Stimulated activated CD4-positive, alpha-beta T cell treated with anti-CD3 and anti-CD28 coated beads, Interleukin-15, amount 100 ng/mL, for 1 hour (primary cell): ENCODE measurements around the gene APOA1.
"Not testable (repeated sequence)": the region's sequence is repeated elsewhere in the genome, so short reads cannot be mapped to it uniquely, and the experiment has no call there.

ENCODE experiments used
- DNase-seq, 2 donors: peaks; one replicate each; pipeline ENCODE4 v3.0.0-alpha.2; 2020; ENCODE audit warnings: low read depth in 1 of 2, low spot score in 1 of 2

The APOA1 gene

DNA sequence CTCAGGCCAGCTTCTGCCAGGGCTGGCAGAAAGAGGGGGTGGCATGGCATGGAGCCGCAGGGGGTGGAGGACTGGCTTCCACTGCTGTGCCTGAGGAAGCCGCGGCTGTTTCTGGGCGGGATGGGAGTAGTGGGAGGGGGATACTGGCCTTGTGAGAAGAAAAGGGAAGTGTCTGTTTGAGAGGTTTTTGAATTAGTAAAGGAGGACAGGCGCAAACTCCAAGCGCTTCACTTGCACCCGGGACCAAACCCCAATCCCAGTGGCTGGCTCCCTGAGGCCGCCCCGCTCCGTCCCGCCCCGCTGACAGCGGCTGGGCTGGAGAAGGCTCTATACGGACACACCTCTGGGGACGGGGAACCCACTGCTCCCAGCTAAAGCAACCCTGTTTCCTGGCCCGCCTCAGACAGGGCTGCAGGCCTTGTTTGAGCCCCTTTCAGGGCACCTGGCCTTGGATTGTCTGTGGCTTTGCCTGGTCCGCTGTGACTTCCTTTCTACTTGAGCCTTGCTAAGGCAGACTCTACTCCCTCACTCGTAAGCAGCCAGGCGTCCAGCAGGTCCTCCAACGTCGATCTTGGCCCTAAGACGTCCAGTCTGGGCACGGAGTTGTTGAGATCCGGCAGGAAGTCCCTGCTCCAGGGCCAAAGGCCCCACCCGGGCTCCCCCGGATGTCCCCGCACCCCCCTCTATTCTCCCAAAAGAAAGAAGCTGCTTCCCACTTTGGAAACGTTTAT lies 2.2 kb downstream of the APOA1 start:
- no peak for DNase-seq

DNA sequence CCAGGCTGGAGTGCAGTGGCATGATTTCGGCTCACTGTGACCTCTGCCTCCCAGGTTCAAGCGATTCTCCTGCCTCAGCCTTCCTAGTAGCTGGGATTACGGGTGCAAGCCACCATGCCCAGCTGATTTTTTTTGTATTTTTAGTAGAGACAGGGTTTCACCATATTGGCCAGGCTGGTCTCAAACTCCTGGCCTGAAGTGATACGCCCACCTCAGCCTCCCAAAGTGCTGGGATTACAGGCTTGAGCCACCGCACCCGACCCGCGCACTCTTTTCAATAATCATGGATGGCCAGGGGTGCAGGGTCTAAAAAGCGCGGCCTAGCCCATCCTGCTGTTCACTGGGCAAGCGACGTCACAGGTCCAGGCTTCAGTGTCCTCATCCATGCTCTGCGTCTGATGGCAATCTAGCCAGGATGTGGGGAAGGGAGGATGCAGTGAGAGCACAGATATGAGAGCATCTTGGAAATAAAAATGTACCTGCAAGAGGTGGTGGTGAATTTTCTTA lies 2.8 kb downstream of the APOA1 start:
- not testable (repeated sequence) for DNase-seq

DNA sequence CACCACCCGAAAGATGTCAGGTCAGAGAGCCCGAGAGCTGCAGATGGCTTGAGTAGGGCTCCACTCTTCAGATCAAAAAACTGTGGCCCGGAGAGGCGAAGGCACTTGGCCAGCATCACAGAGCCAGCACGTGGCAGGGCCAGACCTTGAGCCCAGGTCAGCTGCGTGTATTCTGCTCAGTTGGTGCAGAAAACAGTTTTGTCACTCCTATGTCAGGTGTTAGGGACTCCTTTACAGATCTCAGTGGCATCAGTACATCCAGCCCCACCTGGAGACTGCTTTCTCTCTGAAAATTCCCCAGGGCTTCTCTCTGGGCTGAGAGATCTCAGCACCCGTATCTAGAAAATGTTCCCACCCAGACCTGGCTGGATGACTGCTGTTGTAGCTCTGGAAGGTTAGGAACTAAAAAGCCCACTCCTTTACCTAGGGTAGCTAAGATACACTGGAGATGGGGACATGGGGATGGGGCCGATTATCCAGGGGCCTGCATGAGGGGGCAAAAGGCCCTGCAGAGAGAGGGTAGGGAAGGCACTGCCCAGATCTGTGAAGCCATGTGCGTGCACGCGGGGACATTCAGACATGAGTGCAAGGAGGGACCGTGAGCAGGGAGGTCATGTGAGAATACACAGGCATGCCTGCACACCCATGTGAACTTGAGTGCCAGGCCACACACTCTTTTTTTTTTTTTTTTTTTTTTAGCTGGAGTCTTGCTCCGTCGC lies 3.4 kb downstream of the APOA1 start:
- DNase-seq = no peak

DNA sequence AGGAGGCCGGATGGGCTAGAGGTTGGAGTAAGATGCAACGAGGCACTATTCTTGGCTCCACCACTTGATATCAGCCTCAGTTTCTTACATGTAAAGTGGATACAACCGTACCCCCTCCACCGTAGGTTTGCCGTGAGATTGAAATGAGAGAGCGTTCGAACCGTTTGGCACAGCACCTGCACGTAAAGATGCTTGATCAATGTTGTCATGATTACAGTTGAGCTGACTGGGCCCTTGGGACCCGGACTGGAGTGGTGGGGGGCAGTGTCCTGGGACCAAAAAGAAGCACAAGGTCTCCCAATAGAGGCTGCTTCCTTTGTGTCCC lies 4.0 kb downstream of the APOA1 start:
- no peak for DNase-seq

DNA sequence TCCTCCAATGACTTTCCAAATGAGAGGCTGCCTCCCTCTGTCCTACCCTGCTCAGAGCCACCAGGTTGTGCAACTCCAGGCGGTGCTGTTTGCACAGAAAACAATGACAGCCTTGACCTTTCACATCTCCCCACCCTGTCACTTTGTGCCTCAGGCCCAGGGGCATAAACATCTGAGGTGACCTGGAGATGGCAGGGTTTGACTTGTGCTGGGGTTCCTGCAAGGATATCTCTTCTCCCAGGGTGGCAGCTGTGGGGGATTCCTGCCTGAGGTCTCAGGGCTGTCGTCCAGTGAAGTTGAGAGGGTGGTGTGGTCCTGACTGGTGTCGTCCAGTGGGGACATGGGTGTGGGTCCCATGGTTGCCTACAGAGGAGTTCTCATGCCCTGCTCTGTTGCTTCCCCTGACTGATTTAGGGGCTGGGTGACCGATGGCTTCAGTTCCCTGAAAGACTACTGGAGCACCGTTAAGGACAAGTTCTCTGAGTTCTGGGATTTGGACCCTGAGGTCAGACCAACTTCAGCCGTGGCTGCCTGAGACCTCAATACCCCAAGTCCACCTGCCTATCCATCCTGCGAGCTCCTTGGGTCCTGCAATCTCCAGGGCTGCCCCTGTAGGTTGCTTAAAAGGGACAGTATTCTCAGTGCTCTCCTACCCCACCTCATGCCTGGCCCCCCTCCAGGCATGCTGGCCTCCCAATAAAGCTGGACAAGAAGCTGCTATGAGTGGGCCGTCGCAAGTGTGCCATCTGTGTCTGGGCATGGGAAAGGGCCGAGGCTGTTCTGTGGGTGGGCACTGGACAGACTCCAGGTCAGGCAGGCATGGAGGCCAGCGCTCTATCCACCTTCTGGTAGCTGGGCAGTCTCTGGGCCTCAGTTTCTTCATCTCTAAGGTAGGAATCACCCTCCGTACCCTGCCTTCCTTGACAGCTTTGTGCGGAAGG lies 4.8 kb downstream of the APOA1 start:
- no peak for DNase-seq

DNA sequence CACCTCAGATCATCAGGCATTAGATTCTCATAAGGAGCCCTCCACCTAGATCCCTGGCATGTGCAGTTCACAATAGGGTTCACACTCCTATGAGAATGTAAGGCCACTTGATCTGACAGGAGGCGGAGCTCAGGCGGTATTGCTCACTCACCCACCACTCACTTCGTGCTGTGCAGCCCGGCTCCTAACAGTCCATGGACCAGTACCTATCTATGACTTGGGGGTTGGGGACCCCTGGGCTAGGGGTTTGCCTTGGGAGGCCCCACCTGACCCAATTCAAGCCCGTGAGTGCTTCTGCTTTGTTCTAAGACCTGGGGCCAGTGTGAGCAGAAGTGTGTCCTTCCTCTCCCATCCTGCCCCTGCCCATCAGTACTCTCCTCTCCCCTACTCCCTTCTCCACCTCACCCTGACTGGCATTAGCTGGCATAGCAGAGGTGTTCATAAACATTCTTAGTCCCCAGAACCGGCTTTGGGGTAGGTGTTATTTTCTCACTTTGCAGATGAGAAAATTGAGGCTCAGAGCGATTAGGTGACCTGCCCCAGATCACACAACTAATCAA lies 5.6 kb downstream of the APOA1 start:
- no peak for DNase-seq

DNA sequence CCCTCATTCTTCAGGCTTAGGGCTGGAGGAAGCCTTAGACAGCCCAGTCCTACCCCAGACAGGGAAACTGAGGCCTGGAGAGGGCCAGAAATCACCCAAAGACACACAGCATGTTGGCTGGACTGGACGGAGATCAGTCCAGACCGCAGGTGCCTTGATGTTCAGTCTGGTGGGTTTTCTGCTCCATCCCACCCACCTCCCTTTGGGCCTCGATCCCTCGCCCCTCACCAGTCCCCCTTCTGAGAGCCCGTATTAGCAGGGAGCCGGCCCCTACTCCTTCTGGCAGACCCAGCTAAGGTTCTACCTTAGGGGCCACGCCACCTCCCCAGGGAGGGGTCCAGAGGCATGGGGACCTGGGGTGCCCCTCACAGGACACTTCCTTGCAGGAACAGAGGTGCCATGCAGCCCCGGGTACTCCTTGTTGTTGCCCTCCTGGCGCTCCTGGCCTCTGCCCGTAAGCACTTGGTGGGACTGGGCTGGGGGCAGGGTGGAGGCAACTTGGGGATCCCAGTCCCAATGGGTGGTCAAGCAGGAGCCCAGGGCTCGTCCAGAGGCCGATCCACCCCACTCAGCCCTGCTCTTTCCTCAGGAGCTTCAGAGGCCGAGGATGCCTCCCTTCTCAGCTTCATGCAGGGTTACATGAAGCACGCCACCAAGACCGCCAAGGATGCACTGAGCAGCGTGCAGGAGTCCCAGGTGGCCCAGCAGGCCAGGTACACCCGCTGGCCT lies 7.1 kb downstream of the APOA1 start:
- no peak for DNase-seq

DNA sequence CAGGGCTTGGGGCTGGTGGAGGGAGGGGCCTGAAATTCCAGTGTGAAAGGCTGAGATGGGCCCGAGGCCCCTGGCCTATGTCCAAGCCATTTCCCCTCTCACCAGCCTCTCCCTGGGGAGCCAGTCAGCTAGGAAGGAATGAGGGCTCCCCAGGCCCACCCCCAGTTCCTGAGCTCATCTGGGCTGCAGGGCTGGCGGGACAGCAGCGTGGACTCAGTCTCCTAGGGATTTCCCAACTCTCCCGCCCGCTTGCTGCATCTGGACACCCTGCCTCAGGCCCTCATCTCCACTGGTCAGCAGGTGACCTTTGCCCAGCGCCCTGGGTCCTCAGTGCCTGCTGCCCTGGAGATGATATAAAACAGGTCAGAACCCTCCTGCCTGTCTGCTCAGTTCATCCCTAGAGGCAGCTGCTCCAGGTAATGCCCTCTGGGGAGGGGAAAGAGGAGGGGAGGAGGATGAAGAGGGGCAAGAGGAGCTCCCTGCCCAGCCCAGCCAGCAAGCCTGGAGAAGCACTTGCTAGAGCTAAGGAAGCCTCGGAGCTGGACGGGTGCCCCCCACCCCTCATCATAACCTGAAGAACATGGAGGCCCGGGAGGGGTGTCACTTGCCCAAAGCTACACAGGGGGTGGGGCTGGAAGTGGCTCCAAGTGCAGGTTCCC lies 7.8 kb downstream of the APOA1 start, which contains the start of gene APOC3:
APOC3 (plus strand) TSS at position 383 of the 659 bp plus-strand sequence. CDS start 676 bp downstream, outside the sequence.
- DNase-seq = no peak

DNA sequence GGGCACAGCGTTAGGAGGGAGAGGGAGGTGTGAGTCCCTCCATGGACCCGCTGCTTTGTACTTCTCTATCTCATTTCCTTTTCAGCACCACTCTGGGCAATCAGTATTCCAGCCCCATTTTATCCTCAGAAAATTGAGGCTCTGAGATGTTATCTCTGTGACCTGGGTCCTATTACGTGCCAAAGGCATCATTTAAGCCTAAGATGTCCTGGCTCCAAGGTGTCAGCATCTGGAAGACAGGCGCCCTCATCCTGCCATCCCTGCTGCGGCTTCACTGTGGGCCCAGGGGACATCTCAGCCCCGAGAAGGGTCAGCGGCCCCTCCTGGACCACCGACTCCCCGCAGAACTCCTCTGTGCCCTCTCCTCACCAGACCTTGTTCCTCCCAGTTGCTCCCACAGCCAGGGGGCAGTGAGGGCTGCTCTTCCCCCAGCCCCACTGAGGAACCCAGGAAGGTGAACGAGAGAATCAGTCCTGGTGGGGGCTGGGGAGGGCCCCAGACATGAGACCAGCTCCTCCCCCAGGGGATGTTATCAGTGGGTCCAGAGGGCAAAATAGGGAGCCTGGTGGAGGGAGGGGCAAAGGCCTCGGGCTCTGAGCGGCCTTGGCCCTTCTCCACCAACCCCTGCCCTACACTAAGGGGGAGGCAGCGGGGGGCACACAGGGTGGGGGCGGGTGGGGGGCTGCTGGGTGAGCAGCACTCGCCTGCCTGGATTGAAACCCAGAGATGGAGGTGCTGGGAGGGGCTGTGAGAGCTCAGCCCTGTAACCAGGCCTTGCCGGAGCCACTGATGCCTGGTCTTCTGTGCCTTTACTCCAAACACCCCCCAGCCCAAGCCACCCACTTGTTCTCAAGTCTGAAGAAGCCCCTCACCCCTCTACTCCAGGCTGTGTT lies 8.5 kb downstream of the APOA1 start:
- no peak for DNase-seq

DNA sequence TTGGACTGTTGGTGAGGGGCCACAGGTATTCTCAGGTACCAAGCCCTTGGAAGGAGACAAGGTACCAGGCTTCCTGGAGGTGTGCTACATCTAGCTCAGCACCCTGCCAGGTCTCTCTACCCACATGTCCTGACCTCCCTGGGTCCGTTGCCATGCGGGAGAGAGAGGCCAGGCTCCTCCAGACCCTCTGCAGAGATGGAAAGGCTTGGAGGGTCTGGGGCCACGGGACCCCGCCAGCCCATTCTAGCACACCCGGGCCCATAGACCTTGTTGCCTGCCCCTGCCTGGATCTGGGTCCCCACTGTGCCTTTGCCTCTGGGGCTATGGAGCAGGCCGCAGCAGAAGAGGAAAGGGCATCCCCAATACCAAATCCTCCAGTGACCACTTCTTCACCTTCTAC lies 10.0 kb downstream of the APOA1 start:
- DNase-seq = no peak

DNA sequence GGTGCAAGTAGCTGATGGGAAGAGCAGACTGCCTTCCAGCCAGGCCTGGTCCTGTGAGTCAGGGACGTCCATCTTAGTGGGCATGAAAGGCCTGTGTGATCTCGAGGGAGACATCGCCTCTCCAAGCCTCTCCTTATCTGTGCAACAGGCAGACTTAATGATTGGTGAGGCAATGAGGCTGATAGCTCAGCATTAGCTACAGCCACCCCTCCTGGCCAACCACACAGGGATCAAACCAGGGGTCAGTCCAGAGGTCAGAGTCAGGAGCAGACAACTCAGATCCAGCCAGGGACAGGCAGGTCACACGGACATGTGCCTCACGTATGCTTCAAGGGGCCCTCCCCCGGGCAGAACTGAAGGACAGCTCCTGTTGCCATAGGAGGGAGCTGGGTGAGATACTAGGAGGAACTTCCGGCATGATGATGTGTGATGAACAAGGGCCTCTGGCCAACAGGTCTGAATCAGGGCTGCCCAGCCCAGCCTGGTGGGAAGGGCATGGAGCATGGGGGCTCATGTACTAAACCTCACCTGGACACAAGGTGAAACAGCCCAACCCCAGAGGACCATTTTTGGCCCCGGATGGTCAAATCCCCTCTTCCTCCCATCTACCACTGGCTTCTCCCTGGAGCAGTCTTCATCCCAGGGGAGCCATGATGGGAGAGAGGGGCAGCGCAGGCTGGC lies 10.5 kb downstream of the APOA1 start:
- no peak for DNase-seq

DNA sequence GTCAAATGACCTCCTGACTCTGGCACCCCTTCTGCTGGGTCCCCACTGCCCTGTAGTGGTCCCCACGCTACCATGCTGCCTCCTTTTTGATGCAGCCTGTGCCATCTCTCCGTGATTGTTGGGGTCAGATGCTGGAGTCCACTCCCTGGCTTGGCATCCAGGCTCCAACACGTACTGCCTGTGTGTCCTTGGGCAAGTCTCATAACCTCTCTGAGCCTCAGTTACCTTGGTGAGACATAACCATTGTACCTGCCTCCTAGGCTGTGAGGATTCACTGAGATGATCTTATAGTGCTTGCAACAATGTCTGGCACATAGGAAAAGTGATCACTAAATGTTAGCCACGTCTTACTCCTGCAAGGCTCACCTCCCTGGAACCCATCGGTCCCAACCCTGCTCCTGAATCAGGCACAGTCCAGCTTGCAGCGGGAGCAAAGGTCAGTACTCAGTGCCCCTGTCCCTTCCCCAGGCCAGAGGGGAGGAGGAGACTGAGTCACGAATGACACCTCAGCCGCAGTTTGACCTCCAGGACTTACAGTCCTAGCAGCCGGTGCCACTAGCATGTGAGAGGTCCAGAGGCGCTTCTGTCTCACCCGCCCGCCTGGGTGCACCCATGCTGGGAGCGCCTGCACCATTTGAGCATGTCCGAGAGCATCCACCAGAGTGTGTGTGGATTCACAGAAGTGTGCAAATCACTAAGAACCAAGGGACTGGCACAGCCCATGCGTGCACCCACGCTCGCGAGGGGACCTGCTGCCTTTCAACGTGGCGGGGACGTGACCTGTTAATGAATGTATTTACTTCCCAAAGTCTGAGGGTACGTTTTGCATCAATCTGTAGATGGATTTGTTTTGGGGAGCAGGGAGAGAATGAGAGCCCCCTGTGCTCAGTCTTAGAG lies 11.3 kb downstream of the APOA1 start:
- no peak for DNase-seq

DNA sequence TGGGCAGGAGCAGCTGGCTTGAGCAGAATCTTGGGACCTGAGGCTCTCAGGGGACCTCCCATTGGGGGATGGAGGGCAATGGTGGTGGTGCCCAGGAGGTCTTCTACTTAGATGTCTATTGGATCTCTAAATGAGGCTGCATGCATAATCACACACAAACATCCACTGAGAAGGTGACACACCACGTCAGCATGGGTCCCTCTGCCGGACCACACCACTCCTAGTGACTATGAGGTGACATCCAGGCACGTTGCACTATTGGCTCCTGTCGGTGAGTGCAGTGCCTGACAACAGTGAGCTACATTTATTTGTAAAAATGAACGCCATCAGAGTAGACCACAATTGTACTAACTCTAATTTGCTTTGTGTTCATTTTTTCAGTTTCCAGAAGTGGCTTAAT lies 12.0 kb downstream of the APOA1 start:
- DNase-seq = no peak

DNA sequence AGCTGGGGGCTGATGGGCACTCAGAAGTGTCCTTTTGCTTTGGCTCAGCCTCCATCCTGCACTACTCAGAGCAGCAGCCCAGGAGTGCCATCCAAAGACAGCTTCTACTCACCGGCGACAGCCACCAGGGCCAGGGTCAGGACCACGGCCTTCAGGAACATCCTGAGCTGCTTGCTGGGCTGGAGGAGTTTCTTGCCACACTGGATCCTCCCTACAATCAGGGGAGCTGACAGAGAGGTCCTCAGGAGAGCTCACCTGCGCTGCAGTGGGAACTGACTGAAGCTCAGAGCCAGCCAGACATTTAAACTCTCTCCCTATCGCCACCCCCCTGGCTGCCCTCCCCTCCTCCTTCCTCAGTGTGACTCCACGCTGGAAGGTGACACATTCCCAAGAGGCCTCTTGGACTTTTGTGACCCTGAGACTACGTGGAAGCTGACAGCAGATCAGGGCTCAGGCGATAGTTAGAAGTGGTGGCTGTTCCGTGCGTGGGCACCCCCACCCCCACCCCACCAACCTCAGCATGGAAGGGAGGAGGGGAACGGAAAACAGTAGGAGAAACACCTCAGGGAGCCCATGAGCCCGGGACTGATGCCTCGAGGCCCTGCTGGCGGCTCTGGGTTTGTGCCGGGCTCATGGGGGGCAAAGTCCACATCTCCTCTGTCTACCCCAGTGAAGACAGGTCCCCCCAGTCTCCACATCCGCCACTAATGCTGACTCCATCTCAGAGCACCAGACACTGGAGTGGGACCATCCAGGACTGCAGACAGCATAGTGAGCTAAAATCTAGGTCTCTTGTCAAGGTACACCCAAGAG lies 14.2 kb downstream of the APOA1 start, which contains the start of gene APOA4:
APOA4 (minus strand) TSS at position 274 of the 813 bp plus-strand sequence; CDS start at position 161, 113 bp downstream.
- DNase-seq = no peak

DNA sequence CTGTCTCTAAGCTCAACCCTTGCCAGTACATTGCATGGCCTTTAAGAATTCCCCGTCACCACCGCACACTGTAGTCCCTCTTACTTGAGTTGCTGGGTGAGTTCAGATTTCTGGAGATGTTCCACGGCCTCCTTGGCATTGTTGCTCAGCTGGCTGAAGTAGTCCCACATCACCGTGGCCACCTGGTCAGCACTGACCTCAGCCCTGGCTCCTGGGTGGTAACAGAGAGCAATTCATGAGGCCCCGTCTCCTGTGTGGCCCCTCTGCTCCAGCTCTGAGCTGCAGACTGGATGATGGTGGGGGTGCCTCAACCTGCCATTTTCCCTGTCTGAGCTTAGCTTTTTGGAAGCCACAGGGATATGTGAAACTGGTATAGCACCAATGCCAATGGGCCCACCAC lies 14.8 kb downstream of the APOA1 start:
- no peak for DNase-seq
